Thyroid gland (tissue), 4 donors: Measurements from ENCODE around the gene GIT2.

ENCODE experiments used
- POLR2A ChIP-seq, 2 donors: fragments of 450-650 bp; IDR thresholded peaks; one replicate each; pipeline ENCODE4 v1.6.1; 2017; ENCODE audit warnings: antibody characterized with exemption in 2 of 2, mild to moderate bottlenecking in 2 of 2, moderate library complexity in 1 of 2
- TF ChIP-seq, protein P1 (sequence below), 6 experiments: fragments of 200-600 bp in 3 of 6; fragments of 450-650 bp in 3 of 6; sonication (generic) in 3 of 6; IDR thresholded peaks; one replicate each; pipeline ENCODE4 v1.5.1; 2016 to 2019; ENCODE audit warnings: antibody characterized with exemption in 6 of 6, mild to moderate bottlenecking in 2 of 6, inconsistent platforms in 1 of 6, moderate library complexity in 1 of 6

DNA sequence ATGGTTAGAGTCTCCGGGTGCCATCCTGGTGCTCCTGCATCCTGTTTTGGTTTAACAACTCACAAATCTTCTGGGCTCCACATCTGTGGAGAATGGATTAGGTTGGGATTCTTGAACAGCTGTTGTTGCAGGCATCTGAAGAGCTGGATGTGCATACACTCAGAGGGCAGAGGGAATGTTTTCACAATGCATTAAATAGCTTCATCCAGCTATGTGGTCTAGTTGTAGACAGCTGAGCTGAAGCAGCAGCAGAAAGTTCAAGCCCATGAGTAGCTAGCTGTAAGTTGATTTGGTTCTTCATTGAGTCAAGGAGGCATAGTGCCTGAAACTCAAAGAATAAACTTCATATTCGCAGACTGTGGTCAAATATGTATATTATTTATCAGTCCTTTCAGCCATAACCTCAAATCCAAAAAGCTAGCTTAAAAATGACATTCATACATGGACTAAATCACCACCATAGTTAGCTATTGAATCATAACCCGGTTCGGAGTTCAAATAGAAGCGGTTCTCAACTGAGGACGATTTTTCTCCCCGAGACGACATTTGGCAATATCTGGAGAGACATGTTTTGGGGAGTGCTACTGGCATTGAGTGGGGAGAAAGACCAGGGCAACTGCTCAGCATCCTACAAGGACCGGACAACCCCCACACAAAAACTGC lies 2.2 kb upstream of the GIT2 start:
- TF ChIP-seq, protein P1, sequence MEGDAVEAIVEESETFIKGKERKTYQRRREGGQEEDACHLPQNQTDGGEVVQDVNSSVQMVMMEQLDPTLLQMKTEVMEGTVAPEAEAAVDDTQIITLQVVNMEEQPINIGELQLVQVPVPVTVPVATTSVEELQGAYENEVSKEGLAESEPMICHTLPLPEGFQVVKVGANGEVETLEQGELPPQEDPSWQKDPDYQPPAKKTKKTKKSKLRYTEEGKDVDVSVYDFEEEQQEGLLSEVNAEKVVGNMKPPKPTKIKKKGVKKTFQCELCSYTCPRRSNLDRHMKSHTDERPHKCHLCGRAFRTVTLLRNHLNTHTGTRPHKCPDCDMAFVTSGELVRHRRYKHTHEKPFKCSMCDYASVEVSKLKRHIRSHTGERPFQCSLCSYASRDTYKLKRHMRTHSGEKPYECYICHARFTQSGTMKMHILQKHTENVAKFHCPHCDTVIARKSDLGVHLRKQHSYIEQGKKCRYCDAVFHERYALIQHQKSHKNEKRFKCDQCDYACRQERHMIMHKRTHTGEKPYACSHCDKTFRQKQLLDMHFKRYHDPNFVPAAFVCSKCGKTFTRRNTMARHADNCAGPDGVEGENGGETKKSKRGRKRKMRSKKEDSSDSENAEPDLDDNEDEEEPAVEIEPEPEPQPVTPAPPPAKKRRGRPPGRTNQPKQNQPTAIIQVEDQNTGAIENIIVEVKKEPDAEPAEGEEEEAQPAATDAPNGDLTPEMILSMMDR (IDR thresholded peaks at IDR 0.05) = no peak
- no peak for TF ChIP-seq POLR2A (IDR thresholded peaks at IDR 0.05)
